GM19238 (cell line): Measurements from ENCODE around the gene MTERF2.

Source experiments
- DNase-seq: peaks from one replicate; pipeline ENCODE4 v3.0.0; 2011; ENCODE audit warnings: low spot score; ENCODE audit not compliant: insufficient read length

Gene MTERF2

DNA sequence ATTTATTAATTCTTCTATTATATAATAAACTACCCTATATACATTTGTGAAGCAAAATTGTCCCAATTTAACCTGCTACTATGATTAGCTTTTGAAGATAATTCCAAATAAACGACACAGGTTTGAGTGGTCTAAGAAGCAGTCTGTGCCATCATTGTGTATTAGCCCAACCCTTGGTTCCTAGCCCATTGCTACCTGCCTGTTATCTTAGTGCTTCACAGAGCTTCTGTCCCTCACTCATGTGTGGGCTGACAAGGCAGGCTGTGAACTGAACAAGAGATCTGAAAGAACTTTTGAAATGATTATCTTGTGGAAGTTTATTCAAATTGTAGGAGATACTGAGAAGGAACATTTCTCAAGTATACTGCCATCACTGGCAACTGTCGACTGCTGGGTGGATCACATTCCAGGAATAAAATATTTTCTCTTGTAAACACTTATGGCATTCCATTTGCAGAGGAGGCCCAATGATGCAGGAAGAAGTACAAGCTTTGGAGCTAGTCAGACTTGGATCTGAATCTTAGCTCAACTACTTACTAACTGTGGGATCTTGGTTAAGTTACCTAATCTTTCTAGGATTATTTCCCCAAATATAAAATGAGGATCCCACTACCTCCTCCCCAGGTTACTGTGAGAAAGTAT, 7.8 kb upstream of the MTERF2 start:
- no peak for DNase-seq

DNA sequence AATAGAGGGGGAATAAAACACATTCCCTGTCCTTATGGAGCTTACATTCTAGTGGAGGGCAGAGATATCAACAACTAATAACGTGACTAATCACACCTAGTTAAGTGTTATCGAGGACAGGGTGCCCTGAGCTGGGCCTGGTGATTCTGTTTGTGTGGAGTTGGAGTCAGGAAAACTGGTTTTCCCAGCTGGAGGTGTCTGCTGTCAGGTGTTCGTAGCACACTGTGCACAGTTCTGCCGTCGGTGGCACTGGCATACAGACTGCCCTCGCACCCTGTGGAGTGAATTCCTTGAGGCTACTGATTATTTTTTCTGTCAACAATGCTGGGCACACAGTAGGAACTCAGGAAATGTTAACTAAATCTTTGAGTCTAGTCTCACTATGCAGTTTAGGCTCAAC, 900 bp upstream of the MTERF2 start:
- no peak for DNase-seq

DNA sequence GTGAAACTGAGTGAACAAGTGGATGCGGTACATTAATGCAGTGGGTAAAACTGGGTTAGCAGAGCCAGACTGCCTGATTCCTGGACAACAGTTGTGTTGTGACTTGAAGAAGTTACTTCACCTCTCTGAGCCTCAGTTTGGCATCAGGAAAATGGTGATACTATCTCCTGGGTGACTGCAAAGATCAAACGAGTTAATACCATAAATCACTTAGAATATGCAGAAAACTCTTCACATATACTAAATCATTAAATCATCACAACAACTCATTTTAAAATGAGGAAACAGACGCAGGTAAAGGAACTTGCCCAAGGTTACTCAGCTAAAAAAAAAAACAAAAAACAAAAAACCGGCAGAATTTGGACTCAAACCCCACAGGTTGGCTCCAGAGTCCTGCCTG, 811 bp downstream of the MTERF2 start:
- no peak for DNase-seq

DNA sequence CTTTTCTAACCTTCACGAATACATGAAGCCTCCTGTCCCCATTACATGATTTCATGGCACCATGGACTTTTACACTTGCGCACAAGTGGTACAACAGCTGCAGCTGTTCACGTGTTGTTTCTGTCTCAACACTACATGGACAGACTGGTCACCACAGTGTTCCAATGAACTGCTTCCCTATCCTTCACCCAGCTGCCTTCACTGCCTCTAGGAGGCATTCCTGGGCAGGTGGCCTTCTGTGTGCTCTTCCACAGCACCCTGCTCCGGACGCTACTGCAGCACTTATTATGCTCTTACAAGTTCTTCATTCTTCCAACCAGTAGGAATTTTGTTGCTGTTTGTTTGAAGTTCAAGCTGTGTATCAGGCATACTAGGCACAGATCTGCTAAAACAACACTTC, 1.5 kb downstream of the MTERF2 start:
- no peak for DNase-seq

DNA sequence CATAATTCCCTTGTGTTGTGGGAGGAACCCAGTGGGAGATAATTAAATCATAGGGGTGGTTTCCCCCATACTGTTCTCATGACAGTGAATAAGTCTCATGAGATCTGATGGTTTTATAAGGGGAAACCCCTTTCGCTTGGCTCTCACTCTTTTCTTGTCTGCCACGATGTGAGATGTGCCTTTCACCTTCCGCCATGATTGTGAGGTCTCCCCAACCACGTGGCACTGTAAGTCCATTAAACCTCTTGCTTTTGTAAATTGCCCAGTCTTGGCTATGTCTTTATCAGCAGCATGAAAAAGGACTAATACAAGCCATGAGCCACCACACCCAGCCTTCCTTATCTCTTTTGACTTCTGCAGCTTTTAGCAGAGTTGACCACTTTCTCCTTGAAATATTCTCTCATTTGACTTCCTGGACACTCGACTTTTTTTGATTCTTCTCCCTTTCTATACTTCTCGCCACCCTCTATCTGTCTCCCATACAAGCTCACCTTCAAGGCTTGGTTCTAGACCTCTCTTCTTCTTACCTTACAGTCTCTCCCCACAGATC, 2.3 kb downstream of the MTERF2 start:
- no peak for DNase-seq

DNA sequence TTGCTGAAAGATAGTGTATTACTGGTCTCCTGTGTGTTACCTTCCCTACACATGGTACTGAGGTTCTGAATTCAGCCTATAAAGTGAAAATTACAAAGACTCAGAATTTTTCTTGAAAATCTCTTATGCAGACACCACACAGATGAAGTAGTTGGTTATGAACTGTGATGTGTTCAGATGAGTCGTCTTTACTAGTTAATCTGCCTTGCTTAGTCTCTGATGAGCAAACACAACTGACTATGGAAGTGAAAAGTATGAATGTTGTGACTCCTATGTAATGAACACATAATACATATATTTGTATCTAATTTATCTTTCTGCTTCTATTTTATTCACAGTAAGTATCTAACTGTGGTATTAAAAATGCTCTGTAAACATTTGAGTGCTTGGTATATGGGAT, 4.7 kb downstream of the MTERF2 start:
- no peak for DNase-seq

DNA sequence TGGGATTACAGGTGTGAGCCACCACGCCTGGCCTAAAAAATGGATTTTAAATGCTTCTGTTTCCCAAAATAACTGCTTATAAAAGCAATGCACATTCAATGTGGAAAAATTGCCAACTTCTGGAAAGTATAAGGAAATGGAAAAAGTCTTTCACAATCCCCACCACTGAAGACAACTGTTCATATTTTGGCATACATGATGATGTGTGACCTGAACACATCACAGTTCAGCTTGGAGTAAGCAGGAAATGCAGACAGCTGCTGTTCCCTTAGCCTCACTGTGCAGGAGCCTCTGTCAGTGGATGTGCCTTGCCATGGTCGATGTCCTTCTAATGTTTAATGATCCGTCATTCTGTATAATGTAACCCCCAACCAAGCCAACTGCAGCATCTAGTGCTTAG, 5.2 kb downstream of the MTERF2 start:
- DNase-seq, result no peak

DNA sequence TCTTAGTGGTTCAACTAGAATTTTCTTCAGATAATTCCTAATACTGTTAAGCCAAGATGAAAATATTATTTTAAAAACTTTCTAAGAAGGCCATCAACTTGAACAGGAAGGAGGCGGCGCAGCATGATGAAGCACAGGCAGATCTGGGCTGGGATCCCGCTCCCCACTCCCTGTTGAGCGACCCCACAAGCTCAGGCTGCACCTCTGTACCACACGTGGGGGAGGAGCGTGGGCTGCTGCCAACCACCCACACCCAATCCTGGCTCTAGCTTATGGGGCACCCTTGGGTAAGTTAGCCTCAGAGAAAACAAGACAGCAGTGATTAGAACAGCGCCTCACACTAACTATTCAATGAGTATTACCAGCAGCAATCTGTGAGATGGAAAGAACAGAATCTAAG, 6.0 kb downstream of the MTERF2 start:
- no peak for DNase-seq

DNA sequence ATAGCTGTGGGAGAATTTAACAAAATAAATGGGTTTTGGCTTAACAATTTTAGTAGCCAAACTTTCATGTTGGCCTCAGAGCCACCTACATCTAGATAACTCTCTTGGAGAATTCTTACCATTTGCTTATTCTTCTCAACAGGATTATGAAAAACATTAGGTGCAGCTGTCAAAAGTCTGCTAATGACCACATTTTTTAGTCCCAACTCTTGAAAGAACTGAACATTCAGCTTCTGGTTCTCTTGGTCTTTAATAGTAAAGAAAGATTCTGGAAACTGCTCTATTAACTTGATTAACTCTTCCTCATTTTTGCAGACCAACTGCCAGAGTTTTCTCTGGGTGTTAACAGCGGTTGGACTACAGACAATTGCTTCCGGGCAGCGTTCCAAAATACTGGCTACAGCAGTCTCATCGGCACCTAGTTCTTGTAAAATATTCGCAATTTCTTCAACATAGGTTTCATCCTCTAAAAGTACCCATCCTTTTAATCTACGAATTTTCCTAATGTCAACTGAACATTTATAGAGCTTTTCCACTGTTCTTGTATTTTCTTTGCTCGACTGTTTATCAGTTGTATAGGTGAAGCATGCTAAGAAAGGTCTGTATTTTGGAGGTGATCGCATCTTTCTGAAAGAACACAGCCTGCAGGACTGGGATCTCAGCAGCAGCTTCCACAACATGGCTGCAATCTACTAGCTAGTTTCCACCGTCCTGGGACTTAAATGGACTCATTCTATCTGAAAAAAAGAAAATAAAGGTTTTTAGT, 8.7 kb downstream of the MTERF2 start:
- DNase-seq, result no peak

DNA sequence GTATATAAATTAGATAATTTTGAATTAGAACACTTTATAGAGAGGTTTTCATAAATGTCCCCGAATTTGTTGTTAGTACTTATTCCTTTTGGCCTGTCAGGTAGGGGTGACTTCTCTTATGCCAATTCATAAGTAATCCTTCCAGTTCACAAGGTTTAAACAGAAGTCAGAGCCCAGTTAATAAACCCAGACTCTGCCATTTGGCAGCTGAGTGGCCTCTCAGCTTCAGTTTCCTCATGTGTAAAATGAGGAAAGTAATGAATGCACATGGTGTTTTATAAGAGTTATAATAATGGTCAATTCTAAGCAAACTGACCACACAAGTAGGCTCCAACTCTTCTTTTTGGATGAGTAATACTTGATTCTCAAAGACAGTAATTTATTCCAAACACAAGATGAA, 10.3 kb downstream of the MTERF2 start:
- DNase-seq, result no peak

DNA sequence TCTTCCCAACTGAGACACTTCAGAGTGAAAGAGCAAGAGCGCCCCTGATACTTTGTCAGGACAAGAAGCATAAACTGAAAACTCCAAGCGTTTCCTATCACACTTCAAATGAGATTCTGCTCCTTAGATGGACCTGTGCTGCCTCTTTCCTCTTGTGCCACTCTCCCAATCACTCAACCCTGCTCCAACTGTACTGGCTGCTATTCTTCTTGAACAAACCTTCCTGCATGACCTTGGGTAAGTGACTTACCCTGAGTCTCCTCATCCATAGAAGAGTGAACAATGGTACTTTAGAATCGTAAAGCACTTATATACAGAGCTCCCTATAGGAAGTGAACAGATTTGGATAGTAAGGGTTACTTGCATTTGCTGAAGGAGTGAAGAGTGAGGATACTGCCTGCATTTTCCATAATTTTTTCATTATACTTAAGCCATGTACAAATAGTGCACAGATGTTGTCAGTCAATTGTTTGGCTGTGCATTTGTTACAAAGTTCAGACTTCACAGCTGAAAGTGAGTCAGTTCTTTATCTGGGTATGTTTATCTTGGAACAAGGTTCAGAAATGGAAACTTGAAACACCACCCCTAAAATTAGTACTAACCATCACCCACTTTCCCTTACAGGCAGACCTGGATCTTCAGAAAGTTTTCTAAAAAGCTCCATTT, 10.8 kb downstream of the MTERF2 start:
- no peak for DNase-seq

DNA sequence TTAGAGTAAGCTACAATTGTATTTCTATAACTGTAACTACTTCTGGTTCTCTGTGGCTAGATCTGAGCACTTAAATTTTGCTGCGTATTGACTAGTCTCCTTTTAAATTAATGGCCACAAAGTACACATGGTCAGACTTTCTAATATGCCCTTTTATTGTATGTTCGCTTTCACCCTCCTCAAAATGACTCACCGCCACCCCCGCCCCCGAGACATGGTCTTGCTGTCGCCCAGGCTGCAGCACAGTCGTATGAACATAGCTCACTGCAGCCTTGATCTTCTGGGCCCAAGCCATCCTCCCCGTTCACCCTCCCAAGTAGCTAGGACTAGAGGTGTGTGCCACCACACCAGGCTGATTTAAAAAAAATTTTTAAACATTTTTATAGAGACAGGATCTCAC, 11.8 kb downstream of the MTERF2 start:
- DNase-seq, result no peak

DNA sequence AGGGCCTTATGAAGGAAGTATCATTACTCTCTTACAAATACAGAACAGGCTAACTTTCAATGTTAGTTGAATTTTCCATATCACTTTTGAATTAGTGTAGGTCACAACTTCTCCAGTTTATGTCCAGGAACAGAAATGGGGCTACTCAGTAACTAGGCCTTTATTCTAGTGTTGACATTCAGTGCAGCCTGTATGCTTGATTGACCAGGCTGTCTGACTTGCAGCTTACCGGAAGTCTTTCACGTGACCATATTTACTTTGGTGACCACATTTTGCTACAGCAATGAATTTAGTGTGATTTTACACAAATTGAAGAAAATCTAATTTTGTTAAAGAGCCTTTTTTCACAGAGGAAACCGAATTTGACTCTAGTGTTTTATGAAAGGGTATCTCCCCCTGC, 12.4 kb downstream of the MTERF2 start:
- peak; percentile 19 for DNase-seq

DNA sequence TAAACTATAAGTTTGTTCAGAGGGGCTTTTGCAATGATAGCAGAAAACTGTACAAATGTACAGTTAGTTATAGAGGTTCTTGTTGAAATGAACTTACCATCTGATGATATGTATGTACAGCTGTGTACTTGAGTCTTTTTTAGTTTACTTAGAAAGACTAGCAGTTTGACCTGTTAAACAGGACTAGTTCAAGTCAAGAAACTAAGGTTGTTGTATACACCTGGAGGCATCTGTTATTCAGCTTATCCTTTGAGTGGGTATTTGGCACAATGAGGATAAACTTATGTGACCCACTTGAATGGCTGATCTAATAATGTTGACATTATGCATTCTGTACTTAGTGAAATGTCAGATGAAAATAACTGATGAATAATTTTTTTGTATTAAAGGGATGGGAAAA, 13.4 kb downstream of the MTERF2 start:
- DNase-seq, result no peak

DNA sequence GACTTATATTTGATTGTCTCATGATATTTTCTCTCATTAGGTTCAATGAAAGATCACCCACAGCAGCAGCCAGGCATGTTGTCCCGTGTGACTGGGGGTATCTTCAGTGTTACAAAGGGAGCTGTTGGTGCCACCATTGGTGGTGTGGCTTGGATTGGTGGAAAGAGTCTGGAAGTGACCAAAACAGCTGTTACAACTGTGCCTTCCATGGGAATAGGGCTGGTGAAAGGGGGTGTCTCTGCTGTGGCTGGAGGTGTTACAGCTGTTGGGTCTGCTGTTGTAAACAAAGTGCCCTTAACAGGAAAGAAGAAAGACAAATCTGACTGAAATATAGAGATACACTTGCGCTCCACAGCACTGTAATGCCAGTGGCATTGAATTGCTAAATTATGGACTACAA, 15.9 kb downstream of the MTERF2 start:
- DNase-seq, result no peak

DNA sequence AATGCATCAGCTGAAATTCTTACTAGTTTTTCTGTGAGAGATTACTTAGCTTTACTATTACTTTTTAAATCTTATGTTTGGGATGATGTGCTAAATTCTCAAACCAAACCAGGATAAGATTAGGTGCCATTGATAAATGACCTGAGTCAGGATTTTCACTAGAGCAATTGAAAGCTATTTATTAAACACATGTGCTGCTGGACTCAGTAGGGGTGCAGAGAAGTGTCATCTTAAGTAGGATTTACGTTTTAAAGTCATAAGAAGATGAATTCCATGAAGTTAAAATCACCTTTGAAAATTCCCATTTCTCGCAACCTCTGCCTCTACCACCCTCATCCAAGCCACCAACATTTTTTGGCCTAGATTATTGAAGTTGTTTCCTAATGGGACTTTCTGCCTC, 22.4 kb downstream of the MTERF2 start:
- no peak for DNase-seq

DNA sequence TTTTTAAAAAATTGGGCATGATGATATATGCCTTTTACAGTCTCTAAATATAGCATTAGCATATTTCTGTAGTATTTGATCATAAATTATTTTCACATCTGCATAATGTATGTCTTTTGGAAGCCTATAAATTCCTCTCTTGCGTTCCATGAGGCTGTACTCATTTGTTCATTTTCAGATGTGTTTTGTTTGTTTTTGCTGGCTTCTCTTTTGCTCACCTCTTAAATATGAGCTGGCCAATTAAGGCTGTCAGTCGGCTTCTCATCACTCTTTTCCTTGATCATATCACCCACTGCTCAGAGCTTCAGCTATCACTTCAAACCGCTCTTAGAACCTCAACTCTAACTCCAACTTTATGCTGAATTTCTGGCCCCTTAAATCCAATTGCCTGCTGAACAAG, 24.7 kb downstream of the MTERF2 start:
- no peak for DNase-seq

DNA sequence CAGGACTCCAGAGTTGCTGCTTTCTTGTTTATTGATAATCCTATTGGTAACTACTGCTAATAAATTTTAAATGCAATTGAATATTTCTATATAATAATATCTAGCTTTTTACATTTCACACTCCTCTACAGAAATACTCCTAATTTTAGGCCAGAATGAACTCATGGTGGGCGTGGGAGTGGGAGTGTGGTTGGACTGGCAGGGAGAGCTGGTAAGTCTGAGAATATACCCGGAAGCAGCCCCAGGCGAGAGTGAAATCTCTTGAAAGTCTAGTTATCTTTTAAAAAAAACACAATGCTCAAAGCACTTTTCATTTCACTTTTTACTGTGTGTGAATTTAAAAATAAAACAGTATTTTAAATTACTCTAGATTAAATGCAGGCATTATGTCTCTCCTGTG, 26.5 kb downstream of the MTERF2 start:
- no peak for DNase-seq

DNA sequence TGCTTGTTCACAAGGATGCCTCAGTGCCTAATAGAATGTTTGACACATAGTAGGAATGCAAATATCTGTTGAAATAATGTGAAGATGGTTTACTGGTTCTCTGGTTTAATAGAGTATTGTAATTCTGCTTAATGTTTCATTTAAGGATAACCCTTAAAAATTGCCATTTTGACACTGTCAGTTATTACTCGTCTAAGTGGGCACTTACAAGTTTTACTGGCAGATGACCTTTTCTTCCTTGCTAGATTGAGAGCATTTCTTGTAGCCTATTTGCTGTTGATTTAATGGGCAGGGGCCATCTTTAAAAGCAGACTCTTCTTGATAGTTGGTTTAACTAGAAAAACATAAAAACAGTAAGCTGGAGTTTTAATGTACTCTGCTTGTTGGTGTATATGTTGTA, 29.4 kb downstream of the MTERF2 start:
- no peak for DNase-seq

DNA sequence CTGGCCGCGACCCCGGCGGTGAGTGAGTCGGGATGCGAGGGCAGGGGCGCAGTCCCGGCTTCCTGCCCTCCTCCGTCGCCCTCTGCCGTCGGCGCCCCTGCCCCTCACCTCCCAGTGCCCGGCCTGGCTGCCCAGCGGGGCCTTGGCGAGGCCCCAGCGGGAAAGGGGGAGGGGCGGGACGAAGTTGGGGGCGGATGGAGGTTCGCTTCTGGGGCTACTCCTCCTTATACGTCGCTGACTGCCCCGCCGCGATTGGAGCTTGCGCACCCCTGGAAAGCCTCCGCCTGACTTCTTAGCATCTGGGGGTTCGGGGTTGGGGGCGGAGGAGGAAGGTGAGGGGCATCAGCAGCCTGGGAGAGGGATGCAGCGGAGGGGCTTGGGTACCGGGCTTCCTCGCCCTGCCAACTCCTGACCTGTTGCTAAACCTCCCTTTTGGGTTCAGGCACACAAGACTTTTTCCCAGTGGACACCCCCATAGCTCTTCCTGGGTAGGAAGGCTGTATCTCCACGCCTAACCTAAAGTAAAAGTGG, 30.8 kb downstream of the MTERF2 start:
- peak; percentile 40 for DNase-seq

DNA sequence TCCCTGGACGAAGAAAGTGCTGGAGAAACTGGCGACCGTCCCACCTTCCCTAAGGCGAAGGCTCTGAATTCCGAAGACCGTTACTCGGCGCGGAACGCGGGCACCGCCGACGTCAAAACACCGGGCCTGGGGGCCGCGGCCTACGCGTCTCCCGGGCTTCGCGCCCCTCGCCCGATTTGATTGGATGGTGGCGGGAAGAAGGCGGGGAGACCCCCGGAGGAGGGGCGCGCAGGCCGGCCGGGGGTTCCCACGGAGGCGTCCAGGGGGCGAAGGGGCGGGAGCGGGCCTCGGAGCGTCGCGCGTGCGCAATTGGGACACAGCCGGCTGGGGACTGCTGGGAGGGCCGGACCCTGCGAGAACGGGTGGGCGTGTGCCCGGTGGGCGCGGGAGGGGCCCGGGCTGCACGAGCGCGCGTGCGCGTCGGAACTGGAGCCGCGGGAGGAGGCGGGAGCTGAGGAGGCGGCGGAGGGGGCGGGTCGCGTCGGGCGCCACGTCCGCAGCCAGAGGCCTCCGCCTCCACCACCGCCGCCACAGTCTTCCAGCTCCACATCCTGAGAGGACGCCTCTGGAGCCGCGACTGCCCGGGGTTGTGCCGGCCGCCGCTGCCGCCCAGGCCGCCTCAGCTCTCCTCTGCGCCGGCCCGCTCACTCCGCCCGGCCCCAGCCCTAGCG, 31.4 kb downstream of the MTERF2 start, which contains the start of gene TMEM263:
TSS of gene TMEM263 (plus strand) at position 531 of the 671 bp plus-strand sequence. CDS start 11,210 bp downstream, outside the sequence.
- DNase-seq, result peak; percentile 86
